SK-N-SH (cell line): ENCODE results near the gene ANGPTL1.

Experiments used
- CHD2 ChIP-seq: fragments of 150-350 bp; IDR thresholded peaks from 2 replicates; pipeline ENCODE4 v1.6.1; 2018; ENCODE audit warnings: low read length; ENCODE audit not compliant: partially characterized antibody
- CTCF ChIP-seq: fragments of 200-600 bp; sonication (generic); IDR thresholded peaks from 2 replicates; pipeline ENCODE4 v1.6.1; 2017; ENCODE audit warnings: antibody characterized with exemption, mild to moderate bottlenecking, moderate library complexity
- EP300 ChIP-seq, 2 experiments: IDR thresholded peaks; 2 replicates each; pipeline versions ENCODE4 v1.4.0 to v1.6.1; 2012; ENCODE audit warnings: borderline replicate concordance in 1 of 2, low read depth in 1 of 2, low read length in 1 of 2
- EZH2phosphoT487 ChIP-seq: fragments of 200-600 bp; sonication (generic); IDR thresholded peaks from 2 replicates; pipeline ENCODE4 v1.6.1; 2017; ENCODE audit warnings: low read depth, mixed run types, mild to moderate bottlenecking, antibody characterized with exemption, moderate library complexity, borderline replicate concordance
- FOSL2 ChIP-seq: IDR thresholded peaks from 2 replicates; pipeline ENCODE4 v1.4.0; 2012; ENCODE audit warnings: low read depth, mild to moderate bottlenecking, moderate library complexity, borderline replicate concordance
- GABPA ChIP-seq: IDR thresholded peaks from 2 replicates; pipeline ENCODE4 v1.4.0; 2012; ENCODE audit warnings: low read depth, mild to moderate bottlenecking
- IRF3 ChIP-seq: fragments of 150-350 bp; IDR thresholded peaks from 2 replicates; pipeline ENCODE4 v1.6.1; 2016; ENCODE audit warnings: mild to moderate bottlenecking, low read depth, low read length
- RXRA ChIP-seq: IDR thresholded peaks from 2 replicates; pipeline ENCODE4 v1.4.0; 2012; ENCODE audit warnings: low read depth, mild to moderate bottlenecking, borderline replicate concordance
- SMC3 ChIP-seq: IDR thresholded peaks from 2 replicates; pipeline ENCODE4 v1.6.1; 2012; ENCODE audit warnings: low read depth, low read length, improper control_type of control experiment
- TAF1 ChIP-seq: IDR thresholded peaks from 2 replicates; pipeline ENCODE4 v1.6.1; 2012; ENCODE audit warnings: low read depth, mild to moderate bottlenecking, low read length, moderate library complexity, borderline replicate concordance
- TEAD4 ChIP-seq: IDR thresholded peaks from 2 replicates; pipeline ENCODE4 v1.4.0; 2012; ENCODE audit warnings: mild to moderate bottlenecking, borderline replicate concordance; ENCODE audit not compliant: insufficient read depth
- YY1 ChIP-seq: IDR thresholded peaks from 2 replicates; pipeline ENCODE4 v1.4.0; 2012; ENCODE audit warnings: low read depth, mild to moderate bottlenecking
- ZBTB33 ChIP-seq: IDR thresholded peaks from 2 replicates; pipeline ENCODE4 v1.4.0; 2012; ENCODE audit warnings: low read depth, borderline replicate concordance

- no peak for TF ChIP-seq EP300 (IDR thresholded peaks at IDR 0.05; ENCODE audit: borderline replicate concordance in 1 of 2, low read depth in 1 of 2, low read length in 1 of 2)
- TF ChIP-seq CTCF = no peak
- no peak for TF ChIP-seq GABPA
- no peak for TF ChIP-seq IRF3
- no peak for TF ChIP-seq EZH2phosphoT487
- no peak for TF ChIP-seq YY1
- TF ChIP-seq RXRA = no peak
- no peak for TF ChIP-seq SMC3
- TF ChIP-seq CHD2 = no peak
- no peak for TF ChIP-seq TEAD4
- no peak for TF ChIP-seq TAF1
- no peak for TF ChIP-seq ZBTB33
- TF ChIP-seq FOSL2 = no peak
Observed at GRCh38 chr1:178919581-178919980, 48.7 kb upstream of the ANGPTL1 start.
